A549 (cell line): ENCODE results near the gene NSUN4. TPM values are rescaled to one million over a fixed set of nuclear protein-coding genes. Genes with fewer than 3 reads are reported as not detected.

Experiments used
- ATAC-seq, 2 experiments: fragments of 200-7000 bp in 1 of 2; fragments of >200 bp in 1 of 2; cut with Nextera tagmentation in 1 of 2; cut with Tn5 transposase in 1 of 2; 3 replicates each; pipeline versions ENCODE4 v1.8.0 to v1.9.1; 2018 to 2020; ENCODE audit warnings: mild to moderate bottlenecking in 1 of 2, moderate library complexity in 1 of 2
- CTCF ChIA-PET: fragments of 300-600 bp; sonication (Branson Sonifier 250); formaldehyde crosslinking; extraction: SDS; loops from one replicate; lab custom pipeline; 2021; ENCODE audit warnings: antibody characterized with exemption, inconsistent platforms; lab: Yijun Ruan, JAX
- POLR2A ChIA-PET: fragments of 350-600 bp; formaldehyde crosslinking; extraction: SDS; loops from one replicate; lab custom pipeline; 2021; ENCODE audit warnings: antibody characterized with exemption, inconsistent platforms; lab: Yijun Ruan, JAX
- DNase-seq, 2 experiments: peaks; one replicate each; pipeline versions ENCODE4 v3.0.0 to v3.0.0-alpha.2; 2011 to 2016; ENCODE audit warnings: low read depth in 1 of 2, low spot score in 1 of 2
- FAIRE-seq: peaks from 2 replicates; lab custom pipeline; 2011; peaks lifted over from hg19 to GRCh38; lab: Jason Lieb, UNC
- H3K27ac ChIP-seq, 2 experiments: fragments of >200 bp; sonication (Bioruptor Twin); formaldehyde crosslinking; 3 replicates each; pipeline ENCODE4 v1.5.1; 2016 to 2017
- H3K4me1 ChIP-seq: fragments of >200 bp; sonication (Bioruptor Twin); formaldehyde crosslinking; 3 replicates; pipeline ENCODE4 v1.6.1; 2016
- H3K4me2 ChIP-seq: fragments of >200 bp; sonication (Bioruptor Twin); formaldehyde crosslinking; 3 replicates; pipeline ENCODE4 v1.6.1; 2016
- H3K4me3 ChIP-seq: fragments of >200 bp; sonication (Bioruptor Twin); formaldehyde crosslinking; 3 replicates; pipeline ENCODE4 v1.5.1; 2016
- H3K9me3 ChIP-seq: fragments of >200 bp; sonication (Bioruptor Twin); formaldehyde crosslinking; 3 replicates; pipeline ENCODE4 v1.6.1; 2016
- BCL3 ChIP-seq: fragments of >200 bp; sonication (Bioruptor Twin); formaldehyde crosslinking; IDR thresholded peaks from 3 replicates; pipeline ENCODE4 v1.6.1; 2016
- BHLHE40 ChIP-seq: IDR thresholded peaks from 2 replicates; pipeline ENCODE4 v1.6.1; 2012; ENCODE audit warnings: low read depth, low read length, inconsistent platforms
- CBX8 ChIP-seq: fragments of 200-600 bp; sonication (generic); IDR thresholded peaks from 2 replicates; pipeline ENCODE4 v1.6.1; 2016
- CHD2 ChIP-seq: fragments of 150-350 bp; IDR thresholded peaks from 2 replicates; pipeline ENCODE4 v1.6.1; 2014; ENCODE audit warnings: low read length; ENCODE audit not compliant: partially characterized antibody
- CHD4 ChIP-seq: fragments of 200-600 bp; sonication (generic); IDR thresholded peaks from 2 replicates; pipeline ENCODE4 v1.6.1; 2016; ENCODE audit warnings: antibody characterized with exemption, mild to moderate bottlenecking, borderline replicate concordance
- ESRRA ChIP-seq: fragments of 150-350 bp; IDR thresholded peaks from 2 replicates; pipeline ENCODE4 v1.6.1; 2014; ENCODE audit warnings: mild to moderate bottlenecking, low read length, borderline replicate concordance
- GATA3 ChIP-seq: IDR thresholded peaks from 2 replicates; pipeline ENCODE4 v1.6.1; 2012; ENCODE audit warnings: borderline replicate concordance
- HEYL ChIP-seq: fragments of 250-450 bp; sonication (Bioruptor Pico); IDR thresholded peaks from 2 replicates; pipeline ENCODE4 v1.8.0; 2021; ENCODE audit warnings: mild to moderate bottlenecking, moderate library complexity
- HOXA7 ChIP-seq: fragments of 250-450 bp; sonication (Bioruptor Pico); IDR thresholded peaks from 2 replicates; pipeline ENCODE4 v1.5.0; 2020; ENCODE audit warnings: mild to moderate bottlenecking, moderate library complexity
- JUNB ChIP-seq: fragments of >200 bp; sonication (Bioruptor Twin); formaldehyde crosslinking; IDR thresholded peaks from 2 replicates; pipeline ENCODE4 v1.6.1; 2016
- KDM1A ChIP-seq: fragments of 200-600 bp; sonication (generic); IDR thresholded peaks from 2 replicates; pipeline ENCODE4 v1.6.1; 2016; ENCODE audit warnings: low read depth, mild to moderate bottlenecking
- KDM5A ChIP-seq: fragments of 200-600 bp; sonication (generic); IDR thresholded peaks from 2 replicates; pipeline ENCODE4 v1.6.1; 2016; ENCODE audit warnings: antibody characterized with exemption, mild to moderate bottlenecking
- MAFK ChIP-seq: fragments of 450-650 bp; IDR thresholded peaks from 2 replicates; pipeline ENCODE4 v1.6.1; 2014; ENCODE audit not compliant: partially characterized antibody
- MAZ ChIP-seq: fragments of 150-350 bp; IDR thresholded peaks from 2 replicates; pipeline ENCODE4 v1.6.1; 2014; ENCODE audit warnings: antibody characterized with exemption, low read depth, low read length, borderline replicate concordance
- NR3C1 ChIP-seq: fragments of >200 bp; sonication (Bioruptor Twin); formaldehyde crosslinking; IDR thresholded peaks from 3 replicates; pipeline ENCODE4 v1.6.1; 2017
- PBX3 ChIP-seq: IDR thresholded peaks from 2 replicates; pipeline ENCODE4 v1.6.1; 2012
- RAD21 ChIP-seq, 2 experiments: fragments of >200 bp in 1 of 2; sonication (Bioruptor Twin) in 1 of 2; formaldehyde crosslinking in 1 of 2; IDR thresholded peaks in 1 of 2; conservative IDR thresholded peaks in 1 of 2; 2 replicates in 1 of 2; 3 replicates in 1 of 2; pipeline ENCODE4 v1.6.1; 2012 to 2018; ENCODE audit warnings: inconsistent platforms in 1 of 2
- RARB ChIP-seq: fragments of 250-450 bp; sonication (Bioruptor Pico); IDR thresholded peaks from 2 replicates; pipeline ENCODE4 v1.8.0; 2021; ENCODE audit warnings: mild to moderate bottlenecking, moderate library complexity
- RCOR1 ChIP-seq: fragments of 150-350 bp; IDR thresholded peaks from 2 replicates; pipeline ENCODE4 v1.6.1; 2014; ENCODE audit warnings: antibody characterized with exemption, low read length, low read depth
- REST ChIP-seq: fragments of 200-600 bp; sonication (generic); IDR thresholded peaks from 2 replicates; pipeline ENCODE4 v1.6.1; 2016; ENCODE audit warnings: antibody characterized with exemption, mild to moderate bottlenecking, moderate library complexity
- SMC3 ChIP-seq: fragments of >200 bp; sonication (Bioruptor Twin); formaldehyde crosslinking; IDR thresholded peaks from 3 replicates; pipeline ENCODE4 v1.6.1; 2018; ENCODE audit warnings: inconsistent platforms
- SREBF2 ChIP-seq: fragments of 450-650 bp; IDR thresholded peaks from 2 replicates; pipeline ENCODE4 v1.6.1; 2014; ENCODE audit warnings: mild to moderate bottlenecking, moderate library complexity
- TP53 ChIP-seq: fragments of 250-450 bp; sonication (Bioruptor Pico); IDR thresholded peaks from 2 replicates; pipeline ENCODE4 v1.5.0; 2021; ENCODE audit warnings: mild to moderate bottlenecking, moderate library complexity
- ZFP36 ChIP-seq: fragments of 450-650 bp; IDR thresholded peaks from 2 replicates; pipeline ENCODE4 v1.6.1; 2014; ENCODE audit warnings: borderline replicate concordance; ENCODE audit not compliant: partially characterized antibody
- ZNF302 ChIP-seq: fragments of 250-450 bp; sonication (Bioruptor Pico); IDR thresholded peaks from 2 replicates; pipeline ENCODE4 v1.9.0; 2021; ENCODE audit warnings: inconsistent platforms, mild to moderate bottlenecking, moderate library complexity
- ZSCAN20 ChIP-seq: fragments of 250-450 bp; sonication (Bioruptor Pico); IDR thresholded peaks from 2 replicates; pipeline ENCODE4 v1.8.0; 2022; ENCODE audit warnings: mild to moderate bottlenecking, moderate library complexity
- WGBS: methylation state at CpG from one replicate; pipeline ENCODE4 v1.1.6; 2017; ENCODE audit errors: missing lambda C conversion rate; 5-methylcytosine and 5-hydroxymethylcytosine counted together
- polyA plus RNA-seq, 4 experiments: library from polyadenylated mRNA; depleted of rRNA in 3 of 4; stranded (reverse); fragments of >200 nt; fragmentation: RNase III in 1 of 4; extraction: RNeasy Plus Mini Kit Qiagen cat#74134 plus additional on column Dnase treatment in 1 of 4; gene quantifications; 2 replicates in 3 of 4; 3 replicates in 1 of 4; pipeline ENCODE4 v1.2.3, GENCODE V29; 2011 to 2017
- TF ChIP-seq, protein P1 (sequence below): IDR thresholded peaks from 2 replicates; pipeline ENCODE4 v1.6.1; 2012; ENCODE audit warnings: low read depth, borderline replicate concordance

NSUN4 gene
- polyA plus RNA-seq, 2 of the 4 experiments (the other 2 are of a cell fraction) = 11.7 to 23.3 TPM

- ATAC-seq (no peak), DNase-seq (no peak), FAIRE-seq (no peak)
- no peak overlapping the region for H3K4me2 ChIP-seq
- H3K4me1 ChIP-seq = peaks cover 8% of the 10 kb centered on the region
- WGBS = 22% methylated on average over 1 of the region's 12 CpGs
- POLR2A ChIA-PET = no interaction called here
- no peak for TF ChIP-seq CBX8
- TF ChIP-seq BCL3 = no peak
- no peak for TF ChIP-seq JUNB
- no peak for TF ChIP-seq HOXA7
- TF ChIP-seq NR3C1 = no peak
- no peak for TF ChIP-seq BHLHE40
- no peak for TF ChIP-seq SREBF2
- no peak for TF ChIP-seq HEYL (CRISPR knock-in tag)
- no peak for TF ChIP-seq ZNF302 (CRISPR knock-in tag)
- no peak for TF ChIP-seq SMC3
- TF ChIP-seq KDM1A = no peak
- no peak for TF ChIP-seq PBX3
- no peak for TF ChIP-seq ESRRA
- no peak for TF ChIP-seq CHD4
- TF ChIP-seq RARB (CRISPR knock-in tag) = no peak
- TF ChIP-seq RAD21 (conservative IDR thresholded peaks at IDR 0.05 in 1 of 2, IDR thresholded peaks at IDR 0.05 in 1 of 2) = no peak
- TF ChIP-seq MAZ = no peak
- no peak for TF ChIP-seq GATA3
- TF ChIP-seq CHD2 = no peak
- no peak overlapping the region for H3K4me3 ChIP-seq
- CTCF ChIA-PET = interaction anchor here (0.8 to 7.1 kb wide), 8 partner anchors 13 to 142 kb away, joined by 3 to 49 read pairs (median 4); a partner anchor contains a TSS
- H3K27ac ChIP-seq = no peak overlapping the region
- no peaks in the 10 kb centered on the region for H3K9me3 ChIP-seq
Measured at GRCh38 chr1:46405197-46405555, 64.6 kb downstream of the NSUN4 start.

DNA sequence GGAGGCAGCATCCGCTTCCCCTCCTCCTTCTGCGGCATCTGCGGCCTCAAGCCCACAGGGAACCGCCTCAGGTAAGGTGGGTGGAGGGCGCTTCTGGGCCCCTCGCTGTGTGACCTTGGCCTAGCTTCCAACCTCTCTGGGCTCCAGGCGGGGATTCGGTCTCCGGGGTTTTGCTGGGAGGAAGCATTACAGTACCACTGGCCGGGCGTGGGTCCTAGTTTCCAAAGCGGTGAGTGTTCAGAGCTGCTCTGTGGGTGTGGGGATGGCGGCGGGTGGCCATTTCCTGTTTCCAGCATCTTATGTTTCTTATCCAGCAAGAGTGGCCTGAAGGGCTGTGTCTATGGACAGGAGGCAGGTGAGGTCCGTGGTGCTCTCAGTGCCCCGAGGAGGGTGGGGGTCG lies 65.1 kb downstream of the NSUN4 start:
- 77% methylated on average over 11 of the region's 17 CpGs for WGBS
- no peak overlapping the region for H3K4me3 ChIP-seq
- H3K27ac ChIP-seq = peak overlapping the region in 1 of 2 experiments; percentile 50; a peak in 1 of 6 replicates
- ATAC-seq = peak in 1 of 2 experiments; percentile 9; a peak in 2 of 6 replicates
- CTCF ChIA-PET = interaction anchor here (0.8 to 7.1 kb wide), 8 partner anchors 12 to 142 kb away, joined by 3 to 49 read pairs (median 4); a partner anchor contains a TSS
- no peak for TF ChIP-seq RAD21 (conservative IDR thresholded peaks at IDR 0.05 in 1 of 2, IDR thresholded peaks at IDR 0.05 in 1 of 2)
- no peak for TF ChIP-seq KDM5A
- no peak for TF ChIP-seq TP53 (CRISPR knock-in tag)
- no peak for TF ChIP-seq RARB (CRISPR knock-in tag)
- TF ChIP-seq, protein P1, sequence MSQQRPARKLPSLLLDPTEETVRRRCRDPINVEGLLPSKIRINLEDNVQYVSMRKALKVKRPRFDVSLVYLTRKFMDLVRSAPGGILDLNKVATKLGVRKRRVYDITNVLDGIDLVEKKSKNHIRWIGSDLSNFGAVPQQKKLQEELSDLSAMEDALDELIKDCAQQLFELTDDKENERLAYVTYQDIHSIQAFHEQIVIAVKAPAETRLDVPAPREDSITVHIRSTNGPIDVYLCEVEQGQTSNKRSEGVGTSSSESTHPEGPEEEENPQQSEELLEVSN = no peak
- TF ChIP-seq ZFP36 = no peak
- no peak for TF ChIP-seq ZNF302 (CRISPR knock-in tag)
- no peak for TF ChIP-seq RCOR1
- TF ChIP-seq REST = no peak
- TF ChIP-seq ZSCAN20 (CRISPR knock-in tag) = no peak
- no peak for TF ChIP-seq MAFK
- TF ChIP-seq, all 56 proteins: peak for 0
- Histone ChIP-seq H3K4me1 (peaks cover 8% of the 10 kb centered on the region), H3K9me3 (no peaks in the 10 kb centered on the region), H3K4me2 (no peak overlapping the region)
- POLR2A ChIA-PET = no interaction called here
- FAIRE-seq (no peak), DNase-seq (no peak)
